HCT116 (cell line): ENCODE measurements around the gene WWOX. TPM values are rescaled to one million over a fixed set of nuclear protein-coding genes. Genes with fewer than 3 reads are reported as not detected.

Source experiments
- ATAC-seq: fragments of 200-7000 bp; cut with Tn5 transposase; 2 replicates; pipeline ENCODE4 v1.9.1; 2020; ENCODE audit warnings: mild to moderate bottlenecking, moderate library complexity
- BruUV-seq: library from RNA; stranded (reverse); fragments of 400-500 nt; replicated peaks from 2 replicates; lab custom pipeline; 2021; lab: Mats Ljungman, UMichigan
- CTCF ChIA-PET: fragments of 300-600 bp; sonication (Branson Sonifier 250); formaldehyde crosslinking; loops from one replicate; lab custom pipeline; 2021; ENCODE audit warnings: antibody characterized with exemption; lab: Charles Lee
- POLR2A ChIA-PET: fragments of 300-600, 350-600 bp; sonication (Branson Sonifier 250); formaldehyde crosslinking; loops from one replicate; lab custom pipeline; 2021; ENCODE audit warnings: antibody characterized with exemption; lab: Charles Lee
- RAD21 ChIA-PET, 2 experiments: fragments of 300-600 bp; sonication (Branson Sonifier 250); formaldehyde crosslinking; loops; one replicate each; lab custom pipeline; 2023; ENCODE audit warnings: low total read pairs in 2 of 2; ENCODE audit not compliant: uncharacterized antibody in 2 of 2, unreplicated experiment in 2 of 2, low non-redundant PET in 1 of 2; lab: Charles Lee
- DNase-seq: peaks from one replicate; pipeline ENCODE4 v3.0.0-alpha.2; 2010; ENCODE audit warnings: low read depth, low spot score
- H2AFZ ChIP-seq: fragments of 200-600 bp; shearing (Covaris generic), sonication (generic); 2 replicates; pipeline ENCODE4 v1.6.1; 2017; ENCODE audit warnings: low read depth, mixed run types, mixed read lengths, antibody characterized with exemption, low read length; ENCODE audit not compliant: poor library complexity, severe bottlenecking
- H3K27ac ChIP-seq: 2 replicates; pipeline ENCODE4 v1.5.1; 2012; ENCODE audit warnings: low read depth, low read length
- H3K27me3 ChIP-seq: fragments of 200-600 bp; sonication (generic); 2 replicates; pipeline ENCODE4 v1.6.1; 2016; ENCODE audit warnings: mixed run types, low read length, mixed read lengths; ENCODE audit not compliant: insufficient read depth
- H3K36me3 ChIP-seq, 2 experiments: fragments of 200-500 bp in 1 of 2; fragments of 200-600 bp in 1 of 2; sonication (Bioruptor generic) in 1 of 2; sonication (generic) in 1 of 2; 2 replicates each; pipeline versions ENCODE4 v1.5.1 to v1.6.1; 2014 to 2016; ENCODE audit warnings: low read length in 2 of 2, inconsistent platforms in 1 of 2, mixed read lengths in 1 of 2, mixed run types in 1 of 2; ENCODE audit not compliant: insufficient read depth in 2 of 2, control insufficient read depth in 1 of 2
- H3K4me1 ChIP-seq, 2 experiments: fragments of 200-600 bp in 1 of 2; sonication (generic) in 1 of 2; 2 replicates each; pipeline versions ENCODE4 v1.5.1 to v1.6.1; 2012 to 2017; ENCODE audit warnings: low read length in 2 of 2, inconsistent platforms in 1 of 2, mild to moderate bottlenecking in 1 of 2, mixed read lengths in 1 of 2, mixed run types in 1 of 2, moderate library complexity in 1 of 2; ENCODE audit not compliant: insufficient read depth in 2 of 2, control insufficient read depth in 1 of 2
- H3K4me2 ChIP-seq: fragments of 200-600 bp; sonication (generic); 2 replicates; pipeline ENCODE4 v1.6.1; 2017; ENCODE audit warnings: mixed run types, low read length, mixed read lengths
- H3K4me3 ChIP-seq, 2 experiments: fragments of 200-600 bp in 1 of 2; sonication (generic) in 1 of 2; replicated peaks in 1 of 2; 2 replicates each; pipeline ENCODE4 v1.5.1; 2011 to 2016; ENCODE audit warnings: low read length in 2 of 2, control low read depth in 1 of 2, low read depth in 1 of 2, mild to moderate bottlenecking in 1 of 2, mixed read lengths in 1 of 2, mixed run types in 1 of 2
- H3K79me2 ChIP-seq: fragments of 200-600 bp; sonication (generic); 2 replicates; pipeline ENCODE4 v1.6.1; 2017; ENCODE audit warnings: mild to moderate bottlenecking, mixed run types, low read length, moderate library complexity, mixed read lengths; ENCODE audit not compliant: insufficient read depth
- H3K9ac ChIP-seq: fragments of 200-600 bp; sonication (generic); 2 replicates; pipeline ENCODE4 v1.6.1; 2016; ENCODE audit warnings: low read length, mixed read lengths
- H3K9me2 ChIP-seq: fragments of 200-600 bp; sonication (generic), shearing (Covaris generic); 2 replicates; pipeline ENCODE4 v1.6.1; 2017; ENCODE audit warnings: mixed run types, mild to moderate bottlenecking, moderate library complexity; ENCODE audit not compliant: insufficient read depth
- H3K9me3 ChIP-seq, 2 experiments: fragments of 200-500 bp in 1 of 2; fragments of 200-600 bp in 1 of 2; sonication (Bioruptor generic) in 1 of 2; sonication (generic) in 1 of 2; 2 replicates each; pipeline ENCODE4 v1.6.1; 2014 to 2017; ENCODE audit warnings: low read length in 2 of 2, mixed read lengths in 2 of 2, inconsistent platforms in 1 of 2, low read depth in 1 of 2, mild to moderate bottlenecking in 1 of 2, mixed run types in 1 of 2, moderate library complexity in 1 of 2; ENCODE audit not compliant: control insufficient read depth in 1 of 2, insufficient read depth in 1 of 2
- H4K20me1 ChIP-seq: fragments of 200-600 bp; sonication (generic), shearing (Covaris generic); 2 replicates; pipeline ENCODE4 v1.6.1; 2017; ENCODE audit warnings: mixed run types, mild to moderate bottlenecking, moderate library complexity; ENCODE audit not compliant: insufficient read depth
- SIN3A ChIP-seq: IDR thresholded peaks from 2 replicates; pipeline ENCODE4 v1.6.1; 2012; ENCODE audit warnings: low read depth
- SRF ChIP-seq: IDR thresholded peaks from 2 replicates; pipeline ENCODE4 v1.6.1; 2012; ENCODE audit warnings: low read depth
- ZFX ChIP-seq: fragments of 450-650 bp; IDR thresholded peaks from 2 replicates; pipeline ENCODE4 v1.6.1; 2017
- ZNF274 ChIP-seq: fragments of 200-500 bp; sonication (Bioruptor generic); IDR thresholded peaks from 2 replicates; pipeline ENCODE4 v1.6.1; 2014; ENCODE audit warnings: mild to moderate bottlenecking, low read depth, low read length, inconsistent platforms
- intact Hi-C: fragments of 100-400 bp; cut with micrococcal nuclease; formaldehyde crosslinking; loops from 2 replicates; pipeline ENCODE4 v1.10.0; 2022
- total RNA-seq: library from RNA; stranded (reverse); gene quantifications from one replicate; pipeline ENCODE4 v1.2.1, GENCODE V29; 2021; ENCODE audit not compliant: unreplicated experiment
- TF ChIP-seq, protein P1 (sequence below): IDR thresholded peaks from 2 replicates; pipeline ENCODE4 v1.6.1; 2012; ENCODE audit warnings: low read depth
- TF ChIP-seq, protein P2 (sequence below): IDR thresholded peaks from 2 replicates; pipeline ENCODE4 v1.6.1; 2012
- TF ChIP-seq, protein P3 (sequence below): IDR thresholded peaks from 2 replicates; pipeline ENCODE4 v1.6.1; 2012

Gene WWOX
- total RNA-seq, 1 experiment from 2014 or later = 13.7 TPM

DNA sequence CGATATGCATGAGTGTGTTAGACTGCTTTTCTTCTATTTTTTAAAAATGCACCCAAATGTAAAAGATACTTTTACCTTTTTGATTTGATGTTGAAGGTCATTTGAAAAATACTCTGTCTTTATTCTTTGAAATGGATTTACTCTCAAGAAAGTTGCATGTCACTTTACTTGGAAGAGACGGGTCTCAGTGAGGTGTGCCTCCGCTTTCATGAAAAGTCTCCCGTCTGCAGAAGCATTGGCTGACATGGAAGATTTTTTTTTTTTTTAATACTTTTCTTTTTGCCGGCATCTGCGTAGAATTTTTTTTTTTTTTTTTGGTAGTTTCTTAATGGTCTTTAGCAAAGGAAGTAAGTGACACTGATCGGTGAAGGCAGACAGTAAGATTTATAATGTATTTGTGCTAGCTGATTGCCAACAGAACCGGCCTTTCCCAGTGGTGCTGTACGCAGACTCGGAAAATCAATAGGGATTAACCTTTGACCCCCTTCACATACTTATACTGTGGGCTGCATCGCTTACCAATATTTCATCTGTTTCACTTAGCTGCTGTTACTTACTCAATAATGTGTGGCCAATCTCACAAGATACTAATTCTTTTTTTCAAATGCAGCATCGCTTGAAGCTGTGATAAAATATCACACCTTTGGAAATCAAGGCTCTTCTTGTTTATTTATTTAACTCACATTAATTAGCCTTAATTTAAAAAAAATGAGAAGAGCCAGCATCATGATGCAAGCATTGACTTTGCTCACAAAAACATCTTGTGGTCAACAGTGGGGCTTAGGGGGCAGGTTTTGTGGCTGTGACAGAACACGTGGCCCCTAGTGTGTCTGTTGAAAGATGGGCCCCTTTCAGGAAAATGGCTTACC is 383.9 kb downstream of the WWOX start:
- Histone ChIP-seq H3K9me3 (no peaks in the 10 kb centered on the region), H3K9me2 (no peaks in the 10 kb centered on the region), H3K27ac (no peak overlapping the region), H3K4me3 (no peak overlapping the region), H2AFZ (no peak overlapping the region), H3K4me1 (no peaks in the 10 kb centered on the region), H3K36me3 (no peaks in the 10 kb centered on the region), H3K79me2 (no peaks in the 10 kb centered on the region), H3K27me3 (no peaks in the 10 kb centered on the region), H3K9ac (no peak overlapping the region), H4K20me1 (no peaks in the 10 kb centered on the region), H3K4me2 (no peak overlapping the region)
- ChIA-PET POLR2A (no interaction called here), RAD21 (no interaction called here), CTCF (no interaction called here)
- no TSS peak for BruUV-seq
- no peak for DNase-seq
- intact Hi-C loops = no loop called here
- no peak for TF ChIP-seq SRF
- TF ChIP-seq, protein P1, sequence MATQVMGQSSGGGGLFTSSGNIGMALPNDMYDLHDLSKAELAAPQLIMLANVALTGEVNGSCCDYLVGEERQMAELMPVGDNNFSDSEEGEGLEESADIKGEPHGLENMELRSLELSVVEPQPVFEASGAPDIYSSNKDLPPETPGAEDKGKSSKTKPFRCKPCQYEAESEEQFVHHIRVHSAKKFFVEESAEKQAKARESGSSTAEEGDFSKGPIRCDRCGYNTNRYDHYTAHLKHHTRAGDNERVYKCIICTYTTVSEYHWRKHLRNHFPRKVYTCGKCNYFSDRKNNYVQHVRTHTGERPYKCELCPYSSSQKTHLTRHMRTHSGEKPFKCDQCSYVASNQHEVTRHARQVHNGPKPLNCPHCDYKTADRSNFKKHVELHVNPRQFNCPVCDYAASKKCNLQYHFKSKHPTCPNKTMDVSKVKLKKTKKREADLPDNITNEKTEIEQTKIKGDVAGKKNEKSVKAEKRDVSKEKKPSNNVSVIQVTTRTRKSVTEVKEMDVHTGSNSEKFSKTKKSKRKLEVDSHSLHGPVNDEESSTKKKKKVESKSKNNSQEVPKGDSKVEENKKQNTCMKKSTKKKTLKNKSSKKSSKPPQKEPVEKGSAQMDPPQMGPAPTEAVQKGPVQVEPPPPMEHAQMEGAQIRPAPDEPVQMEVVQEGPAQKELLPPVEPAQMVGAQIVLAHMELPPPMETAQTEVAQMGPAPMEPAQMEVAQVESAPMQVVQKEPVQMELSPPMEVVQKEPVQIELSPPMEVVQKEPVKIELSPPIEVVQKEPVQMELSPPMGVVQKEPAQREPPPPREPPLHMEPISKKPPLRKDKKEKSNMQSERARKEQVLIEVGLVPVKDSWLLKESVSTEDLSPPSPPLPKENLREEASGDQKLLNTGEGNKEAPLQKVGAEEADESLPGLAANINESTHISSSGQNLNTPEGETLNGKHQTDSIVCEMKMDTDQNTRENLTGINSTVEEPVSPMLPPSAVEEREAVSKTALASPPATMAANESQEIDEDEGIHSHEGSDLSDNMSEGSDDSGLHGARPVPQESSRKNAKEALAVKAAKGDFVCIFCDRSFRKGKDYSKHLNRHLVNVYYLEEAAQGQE = no peak
- no peak for TF ChIP-seq SIN3A
- no peak for TF ChIP-seq ZFX
- TF ChIP-seq, protein P2, sequence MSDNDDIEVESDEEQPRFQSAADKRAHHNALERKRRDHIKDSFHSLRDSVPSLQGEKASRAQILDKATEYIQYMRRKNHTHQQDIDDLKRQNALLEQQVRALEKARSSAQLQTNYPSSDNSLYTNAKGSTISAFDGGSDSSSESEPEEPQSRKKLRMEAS = no peak
- TF ChIP-seq, protein P3, sequence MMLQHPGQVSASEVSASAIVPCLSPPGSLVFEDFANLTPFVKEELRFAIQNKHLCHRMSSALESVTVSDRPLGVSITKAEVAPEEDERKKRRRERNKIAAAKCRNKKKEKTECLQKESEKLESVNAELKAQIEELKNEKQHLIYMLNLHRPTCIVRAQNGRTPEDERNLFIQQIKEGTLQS = no peak
- TF ChIP-seq ZNF274 = no peak
- ATAC-seq = no peak
